ENCODE results near the gene THAP3. TPM values are rescaled to one million over a fixed set of nuclear protein-coding genes. Genes with fewer than 3 reads are reported as not detected.
A peak's percentile ranks its signal among the peaks of the same experiment; 100 is the strongest.

Gene THAP3
- total RNA-seq, 1 donor from 2014 or later: 25.6 TPM

GRCh38 chr1:6666696-6667095 is 42.0 kb downstream of the THAP3 start:
- H3K4me1 ChIP-seq (ENCODE audit: control insufficient read depth in 3 of 3, insufficient read depth in 3 of 3, low read length in 3 of 3): peaks cover 0 to 5% (median 0%) of the 10 kb centered on the region in 3 donors
- H3K27ac ChIP-seq (ENCODE audit: low read depth, low read length): no peak overlapping the region
- H3K9me3 ChIP-seq (ENCODE audit: control insufficient read depth in 3 of 3, low read length in 3 of 3): no peaks in the 10 kb centered on the region
- H3K9ac ChIP-seq (ENCODE audit: low read depth in 1 of 3, low read length in 3 of 3): no peak overlapping the region
- H3K4me3 ChIP-seq (ENCODE audit: low read length in 3 of 3): no peak overlapping the region
- H3K36me3 ChIP-seq (ENCODE audit: control insufficient read depth in 3 of 3, insufficient read depth in 3 of 3, low read length in 3 of 3): peaks cover 10 to 19% (median 17%) of the 10 kb centered on the region in 3 donors
- H3K27me3 ChIP-seq (ENCODE audit: control insufficient read depth in 3 of 3, insufficient read depth in 3 of 3, low read length in 3 of 3): no peaks in the 10 kb centered on the region

- H3K4me1 ChIP-seq (ENCODE audit: control insufficient read depth in 3 of 3, insufficient read depth in 3 of 3, low read length in 3 of 3): peaks cover 0 to 5% (median under 1%) of the 10 kb centered on the region in 3 donors
- no peaks in the 10 kb centered on the region for H3K9me3 ChIP-seq (ENCODE audit: control insufficient read depth in 3 of 3, low read length in 3 of 3)
- no peaks in the 10 kb centered on the region for H3K27me3 ChIP-seq (ENCODE audit: control insufficient read depth in 3 of 3, insufficient read depth in 3 of 3, low read length in 3 of 3)
- peak overlapping the region in 1 of 3 donors; percentile 8 for H3K9ac ChIP-seq (ENCODE audit: low read depth in 1 of 3, low read length in 3 of 3)
- no peak overlapping the region for H3K27ac ChIP-seq (ENCODE audit: low read depth, low read length)
- peaks cover 10 to 19% (median 17%) of the 10 kb centered on the region in 3 donors for H3K36me3 ChIP-seq (ENCODE audit: control insufficient read depth in 3 of 3, insufficient read depth in 3 of 3, low read length in 3 of 3)
- no peak overlapping the region for H3K4me3 ChIP-seq (ENCODE audit: low read length in 3 of 3)
Observed at GRCh38 chr1:6667139-6667538, 42.5 kb downstream of the THAP3 start.

GRCh38 chr1:6668503-6668902 is 43.8 kb downstream of the THAP3 start:
- H3K4me1 ChIP-seq (ENCODE audit: control insufficient read depth in 3 of 3, insufficient read depth in 3 of 3, low read length in 3 of 3): peaks cover 7 to 12% (median 9%) of the 10 kb centered on the region in 3 donors
- H3K27ac ChIP-seq (ENCODE audit: low read depth, low read length): no peak overlapping the region
- no peak overlapping the region for H3K9ac ChIP-seq (ENCODE audit: low read depth in 1 of 3, low read length in 3 of 3)
- no peaks in the 10 kb centered on the region for H3K27me3 ChIP-seq (ENCODE audit: control insufficient read depth in 3 of 3, insufficient read depth in 3 of 3, low read length in 3 of 3)
- H3K4me3 ChIP-seq (ENCODE audit: low read length in 3 of 3): no peak overlapping the region
- H3K36me3 ChIP-seq (ENCODE audit: control insufficient read depth in 3 of 3, insufficient read depth in 3 of 3, low read length in 3 of 3): peaks cover 10 to 19% (median 17%) of the 10 kb centered on the region in 3 donors
- no peaks in the 10 kb centered on the region for H3K9me3 ChIP-seq (ENCODE audit: control insufficient read depth in 3 of 3, low read length in 3 of 3)

GRCh38 chr1:6672558-6672957 is 47.9 kb downstream of the THAP3 start:
- peak overlapping the region in 1 of 3 donors; percentile 11 for H3K9ac ChIP-seq (ENCODE audit: low read depth in 1 of 3, low read length in 3 of 3)
- no peaks in the 10 kb centered on the region for H3K9me3 ChIP-seq (ENCODE audit: control insufficient read depth in 3 of 3, low read length in 3 of 3)
- no peak overlapping the region for H3K4me3 ChIP-seq (ENCODE audit: low read length in 3 of 3)
- no peaks in the 10 kb centered on the region for H3K27me3 ChIP-seq (ENCODE audit: control insufficient read depth in 3 of 3, insufficient read depth in 3 of 3, low read length in 3 of 3)
- peaks cover 11 to 14% (median 14%) of the 10 kb centered on the region in 3 donors for H3K4me1 ChIP-seq (ENCODE audit: control insufficient read depth in 3 of 3, insufficient read depth in 3 of 3, low read length in 3 of 3)
- H3K36me3 ChIP-seq (ENCODE audit: control insufficient read depth in 3 of 3, insufficient read depth in 3 of 3, low read length in 3 of 3): peaks cover 4 to 18% (median 15%) of the 10 kb centered on the region in 3 donors
- H3K27ac ChIP-seq (ENCODE audit: low read depth, low read length): peak overlapping the region; percentile 10

- Histone ChIP-seq H3K9me3 (ENCODE audit: control insufficient read depth in 3 of 3, low read length in 3 of 3) (no peaks in the 10 kb centered on the region), H3K9ac (ENCODE audit: low read depth in 1 of 3, low read length in 3 of 3) (no peak overlapping the region), H3K36me3 (ENCODE audit: control insufficient read depth in 3 of 3, insufficient read depth in 3 of 3, low read length in 3 of 3) (peaks cover 12 to 31% (median 17%) of the 10 kb centered on the region in 3 donors), H3K27me3 (ENCODE audit: control insufficient read depth in 3 of 3, insufficient read depth in 3 of 3, low read length in 3 of 3) (no peaks in the 10 kb centered on the region), H3K4me1 (ENCODE audit: control insufficient read depth in 3 of 3, insufficient read depth in 3 of 3, low read length in 3 of 3) (peaks cover 11 to 14% (median 14%) of the 10 kb centered on the region in 3 donors), H3K27ac (ENCODE audit: low read depth, low read length) (no peak overlapping the region), H3K4me3 (ENCODE audit: low read length in 3 of 3) (no peak overlapping the region)
Observed at GRCh38 chr1:6673816-6674398, 49.2 kb downstream of the THAP3 start.

GRCh38 chr1:6674771-6675170 is 50.1 kb downstream of the THAP3 start:
- H3K27ac ChIP-seq (ENCODE audit: low read depth, low read length): peak overlapping the region; percentile 6
- H3K36me3 ChIP-seq (ENCODE audit: control insufficient read depth in 3 of 3, insufficient read depth in 3 of 3, low read length in 3 of 3): peaks cover 18 to 39% (median 24%) of the 10 kb centered on the region in 3 donors
- no peak overlapping the region for H3K9ac ChIP-seq (ENCODE audit: low read depth in 1 of 3, low read length in 3 of 3)

GRCh38 chr1:6675941-6676340 is 51.3 kb downstream of the THAP3 start:
- Histone ChIP-seq H3K9me3 (ENCODE audit: control insufficient read depth in 3 of 3, low read length in 3 of 3) (no peaks in the 10 kb centered on the region), H3K4me1 (ENCODE audit: control insufficient read depth in 3 of 3, insufficient read depth in 3 of 3, low read length in 3 of 3) (peaks cover 11 to 14% (median 14%) of the 10 kb centered on the region in 3 donors), H3K9ac (ENCODE audit: low read depth in 1 of 3, low read length in 3 of 3) (no peak overlapping the region), H3K27ac (ENCODE audit: low read depth, low read length) (no peak overlapping the region), H3K27me3 (ENCODE audit: control insufficient read depth in 3 of 3, insufficient read depth in 3 of 3, low read length in 3 of 3) (no peaks in the 10 kb centered on the region), H3K4me3 (ENCODE audit: low read length in 3 of 3) (no peak overlapping the region), H3K36me3 (ENCODE audit: control insufficient read depth in 3 of 3, insufficient read depth in 3 of 3, low read length in 3 of 3) (peaks cover 23 to 41% (median 28%) of the 10 kb centered on the region in 3 donors)

More at GRCh38 chr1:6674771-6675170, 50.1 kb downstream of the THAP3 start:
- no peak overlapping the region for H3K4me3 ChIP-seq (ENCODE audit: low read length in 3 of 3)
- no peaks in the 10 kb centered on the region for H3K9me3 ChIP-seq (ENCODE audit: control insufficient read depth in 3 of 3, low read length in 3 of 3)
- peaks cover 11 to 14% (median 14%) of the 10 kb centered on the region in 3 donors for H3K4me1 ChIP-seq (ENCODE audit: control insufficient read depth in 3 of 3, insufficient read depth in 3 of 3, low read length in 3 of 3)
- H3K27me3 ChIP-seq (ENCODE audit: control insufficient read depth in 3 of 3, insufficient read depth in 3 of 3, low read length in 3 of 3): no peaks in the 10 kb centered on the region

Other genes starting within 250 kb of the THAP3 start
- 3.7 TPM for gene ACOT7, start 231.1 kb upstream of the THAP3 start, total RNA-seq
- gene HES2, start 204.9 kb upstream of the THAP3 start, total RNA-seq: not detected
- 0.52 TPM for gene ESPN, start 200.1 kb upstream of the THAP3 start, total RNA-seq
- 3.7 TPM for gene TNFRSF25, start 158.7 kb upstream of the THAP3 start, total RNA-seq
- gene PLEKHG5, start 133.2 kb upstream of the THAP3 start, total RNA-seq: 8.4 TPM
- gene NOL9, start 70.4 kb upstream of the THAP3 start, total RNA-seq: 24.0 TPM
- gene TAS1R1, start 69.6 kb upstream of the THAP3 start, total RNA-seq: 5.7 TPM
- gene ZBTB48, start 44.9 kb upstream of the THAP3 start, total RNA-seq: 10.4 TPM
- 27.1 TPM for gene KLHL21, start 22.0 kb upstream of the THAP3 start, total RNA-seq
- gene PHF13, start 11.1 kb upstream of the THAP3 start, total RNA-seq: 17.7 TPM
- 26.6 TPM for gene DNAJC11, start 76.9 kb downstream of the THAP3 start, total RNA-seq
- 38.1 TPM for gene CAMTA1, start 160.6 kb downstream of the THAP3 start, total RNA-seq

Data from skeletal muscle tissue (tissue), 4 donors.